Measurements from ENCODE around the gene CSAD. TPM values are rescaled to one million over a fixed set of nuclear protein-coding genes. Genes with fewer than 3 reads are reported as not detected.

The CSAD gene
- total RNA-seq, 6 experiments from 2014 or later: 20.6 to 54.2 (median 37.1) TPM

GRCh38 chr12:53123578-53124351 lies 57.0 kb downstream of the CSAD start:
- Histone ChIP-seq H3K27me3 (no peaks in the 10 kb centered on the region), H3K36me3 (no peaks in the 10 kb centered on the region), H3K4me1 (no peaks in the 10 kb centered on the region), H3K4me3 (no peak overlapping the region), H3K9me3 (no peaks in the 10 kb centered on the region), H3K27ac (no peak overlapping the region)
- intact Hi-C loops (cut with DNase I): no loop called here
- ATAC-seq (peak in 1 of 4 donors; percentile 24), DNase-seq (no peak)
- 57% methylated on average over 1 of the region's 16 CpGs for WGBS (ENCODE audit: insufficient coverage, low coverage, low lambda C conversion rate, missing lambda C conversion rate)
- TF ChIP-seq, protein P1, sequence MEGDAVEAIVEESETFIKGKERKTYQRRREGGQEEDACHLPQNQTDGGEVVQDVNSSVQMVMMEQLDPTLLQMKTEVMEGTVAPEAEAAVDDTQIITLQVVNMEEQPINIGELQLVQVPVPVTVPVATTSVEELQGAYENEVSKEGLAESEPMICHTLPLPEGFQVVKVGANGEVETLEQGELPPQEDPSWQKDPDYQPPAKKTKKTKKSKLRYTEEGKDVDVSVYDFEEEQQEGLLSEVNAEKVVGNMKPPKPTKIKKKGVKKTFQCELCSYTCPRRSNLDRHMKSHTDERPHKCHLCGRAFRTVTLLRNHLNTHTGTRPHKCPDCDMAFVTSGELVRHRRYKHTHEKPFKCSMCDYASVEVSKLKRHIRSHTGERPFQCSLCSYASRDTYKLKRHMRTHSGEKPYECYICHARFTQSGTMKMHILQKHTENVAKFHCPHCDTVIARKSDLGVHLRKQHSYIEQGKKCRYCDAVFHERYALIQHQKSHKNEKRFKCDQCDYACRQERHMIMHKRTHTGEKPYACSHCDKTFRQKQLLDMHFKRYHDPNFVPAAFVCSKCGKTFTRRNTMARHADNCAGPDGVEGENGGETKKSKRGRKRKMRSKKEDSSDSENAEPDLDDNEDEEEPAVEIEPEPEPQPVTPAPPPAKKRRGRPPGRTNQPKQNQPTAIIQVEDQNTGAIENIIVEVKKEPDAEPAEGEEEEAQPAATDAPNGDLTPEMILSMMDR (IDR thresholded peaks at IDR 0.05): no peak
- no peak for TF ChIP-seq POLR2A (IDR thresholded peaks at IDR 0.05)

DNA sequence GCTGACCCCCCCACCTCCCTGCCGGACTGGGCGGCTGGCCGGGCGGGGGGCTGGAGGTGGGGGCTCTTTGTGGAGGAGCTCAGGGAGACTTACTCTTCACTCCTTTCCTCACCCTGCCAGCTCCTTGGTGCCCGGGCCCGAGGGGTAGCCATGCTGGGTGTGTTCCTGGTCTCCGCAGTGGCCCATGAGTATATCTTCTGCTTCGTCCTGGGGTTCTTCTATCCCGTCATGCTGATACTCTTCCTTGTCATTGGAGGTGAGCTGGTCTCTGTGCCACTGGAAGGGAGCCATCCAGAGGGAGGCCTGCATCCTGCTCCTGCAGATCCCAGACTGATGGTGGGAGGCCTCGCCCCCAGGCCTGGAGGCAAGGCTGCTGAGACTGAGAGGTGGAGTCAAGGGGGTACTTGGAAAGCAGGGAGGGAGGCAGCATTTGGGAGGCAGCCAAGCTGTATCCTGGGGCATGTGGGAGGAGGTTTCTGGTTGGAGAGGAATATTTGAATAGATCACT lies 57.7 kb downstream of the CSAD start:
- H3K27me3 ChIP-seq: no peaks in the 10 kb centered on the region
- WGBS (ENCODE audit: insufficient coverage, low coverage, low lambda C conversion rate, missing lambda C conversion rate): 94% methylated on average over 2 of the region's 10 CpGs
- TF ChIP-seq, protein P1 (IDR thresholded peaks at IDR 0.05): no peak
- no peak for TF ChIP-seq POLR2A (IDR thresholded peaks at IDR 0.05)
- H3K27ac ChIP-seq: no peak overlapping the region
- no peaks in the 10 kb centered on the region for H3K9me3 ChIP-seq
- DNase-seq (no peak), ATAC-seq (no peak)
- no peaks in the 10 kb centered on the region for H3K36me3 ChIP-seq
- no peaks in the 10 kb centered on the region for H3K4me1 ChIP-seq
- intact Hi-C loops (cut with DNase I): no loop called here
- no peak overlapping the region for H3K4me3 ChIP-seq

- ATAC-seq (no peak), DNase-seq (no peak)
- TF ChIP-seq, protein P1 (IDR thresholded peaks at IDR 0.05): no peak
- TF ChIP-seq POLR2A (IDR thresholded peaks at IDR 0.05): no peak
- Histone ChIP-seq H3K27me3 (no peaks in the 10 kb centered on the region), H3K27ac (no peak overlapping the region), H3K36me3 (no peaks in the 10 kb centered on the region), H3K4me3 (no peak overlapping the region), H3K9me3 (no peaks in the 10 kb centered on the region), H3K4me1 (no peaks in the 10 kb centered on the region)
- 85% methylated on average over 10 of the region's 12 CpGs for WGBS (ENCODE audit: insufficient coverage, low coverage, low lambda C conversion rate, missing lambda C conversion rate)
- intact Hi-C loops (cut with DNase I): no loop called here
Measured at GRCh38 chr12:53120685-53121525, 59.8 kb downstream of the CSAD start.

DNA sequence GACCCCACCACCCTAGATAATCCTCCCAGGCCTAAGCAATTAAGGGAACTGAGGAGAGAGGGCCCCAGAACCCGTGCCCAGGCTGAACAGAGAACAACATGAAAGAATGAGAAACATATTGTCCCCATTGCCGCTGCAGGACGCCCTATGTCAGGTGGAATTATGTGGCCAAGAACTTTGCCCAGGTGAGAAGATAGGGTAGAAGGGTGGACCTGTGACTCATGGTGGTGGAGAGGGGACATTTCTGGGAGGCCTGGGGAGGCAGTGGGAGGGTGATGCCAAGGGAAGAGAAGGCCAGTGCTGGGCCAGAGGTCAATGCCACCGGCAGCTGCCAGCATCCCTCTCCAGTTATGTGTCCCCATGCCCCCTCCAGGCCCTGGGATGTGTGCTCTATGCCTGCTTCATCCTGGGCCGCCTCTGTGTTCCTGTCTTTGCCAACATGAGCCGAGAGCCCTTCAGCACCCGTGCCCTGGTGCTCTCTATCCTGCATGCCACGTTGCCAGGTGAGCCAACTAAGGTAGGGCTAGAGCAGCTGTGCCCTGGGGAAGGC lies 61.9 kb downstream of the CSAD start:
- no peak for TF ChIP-seq POLR2A (IDR thresholded peaks at IDR 0.05)
- TF ChIP-seq, protein P1 (IDR thresholded peaks at IDR 0.05): no peak
- no peaks in the 10 kb centered on the region for H3K27me3 ChIP-seq
- no peak overlapping the region for H3K4me3 ChIP-seq
- no peak for DNase-seq
- ATAC-seq: peak in 1 of 4 donors; percentile 41
- 80% methylated on average over 1 of the region's 8 CpGs for WGBS (ENCODE audit: insufficient coverage, low coverage, low lambda C conversion rate, missing lambda C conversion rate)
- H3K36me3 ChIP-seq: no peaks in the 10 kb centered on the region
- intact Hi-C loops (cut with DNase I): no loop called here
- H3K9me3 ChIP-seq: no peaks in the 10 kb centered on the region
- H3K27ac ChIP-seq: no peak overlapping the region
- H3K4me1 ChIP-seq: no peaks in the 10 kb centered on the region

Data from right lobe of liver (tissue), 6 donors.